Measurements from ENCODE around the gene FAM117A. TPM values are rescaled to one million over a fixed set of nuclear protein-coding genes. Genes with fewer than 3 reads are reported as not detected.
"Not testable (repeated sequence)": the region's sequence is repeated elsewhere in the genome, so short reads cannot be mapped to it uniquely, and the experiment has no call there.

FAM117A gene
- total RNA-seq, 1 donor from 2014 or later = 3.3 TPM

DNA sequence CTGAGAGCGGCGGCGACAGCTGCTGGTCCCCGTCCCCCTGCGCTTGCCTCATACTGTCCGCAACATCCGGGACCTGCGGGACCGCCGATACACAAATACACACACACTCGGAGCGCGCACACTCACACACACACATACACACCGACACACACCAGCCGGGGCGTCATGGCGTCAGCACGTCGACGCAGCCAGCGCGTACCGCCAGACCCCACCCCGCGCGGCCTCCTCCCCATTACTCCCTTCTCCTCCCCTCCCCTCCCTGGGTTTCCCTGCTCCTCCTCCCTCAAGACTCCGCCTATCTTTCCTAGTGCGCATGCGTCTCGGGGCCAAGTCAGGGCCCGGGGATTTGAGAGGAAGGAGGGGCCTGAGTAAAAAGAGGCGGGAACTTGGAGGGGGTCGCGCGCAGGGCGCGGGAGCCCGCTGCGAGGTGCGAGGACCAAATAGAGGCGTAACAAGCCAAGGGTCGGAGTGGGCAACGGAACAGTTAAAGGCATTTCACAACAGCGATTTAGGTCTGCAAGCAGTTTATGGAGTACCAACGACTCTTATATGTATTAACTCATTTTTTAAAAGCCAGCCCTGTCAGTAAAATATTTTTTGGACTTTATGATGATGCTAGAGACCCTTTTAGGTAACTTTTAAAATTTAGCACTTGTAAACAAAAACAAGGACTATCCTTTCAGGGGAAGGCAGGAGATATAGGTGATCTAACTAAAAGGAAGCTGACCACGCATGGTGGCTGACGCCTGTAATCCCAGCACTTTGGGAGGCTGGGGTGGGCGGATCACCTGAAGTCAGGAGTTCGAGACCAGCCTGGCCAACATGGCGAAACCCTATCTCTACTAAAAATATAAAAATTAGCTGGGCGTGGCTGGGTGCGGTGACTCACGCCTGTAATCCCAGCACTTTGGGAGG lies 85.7 kb downstream of the FAM117A start, which contains the start of gene SPOP:
Gene SPOP (minus strand): TSS at position 165 of the 915 bp plus-strand sequence. CDS start 55,287 bp downstream, outside the sequence.
- Mint-ChIP-seq H3K9me3 (ENCODE audit: low read depth) (no peaks in the 10 kb centered on the region), H3K36me3 (ENCODE audit: low read depth) (peaks cover 7% of the 10 kb centered on the region)

DNA sequence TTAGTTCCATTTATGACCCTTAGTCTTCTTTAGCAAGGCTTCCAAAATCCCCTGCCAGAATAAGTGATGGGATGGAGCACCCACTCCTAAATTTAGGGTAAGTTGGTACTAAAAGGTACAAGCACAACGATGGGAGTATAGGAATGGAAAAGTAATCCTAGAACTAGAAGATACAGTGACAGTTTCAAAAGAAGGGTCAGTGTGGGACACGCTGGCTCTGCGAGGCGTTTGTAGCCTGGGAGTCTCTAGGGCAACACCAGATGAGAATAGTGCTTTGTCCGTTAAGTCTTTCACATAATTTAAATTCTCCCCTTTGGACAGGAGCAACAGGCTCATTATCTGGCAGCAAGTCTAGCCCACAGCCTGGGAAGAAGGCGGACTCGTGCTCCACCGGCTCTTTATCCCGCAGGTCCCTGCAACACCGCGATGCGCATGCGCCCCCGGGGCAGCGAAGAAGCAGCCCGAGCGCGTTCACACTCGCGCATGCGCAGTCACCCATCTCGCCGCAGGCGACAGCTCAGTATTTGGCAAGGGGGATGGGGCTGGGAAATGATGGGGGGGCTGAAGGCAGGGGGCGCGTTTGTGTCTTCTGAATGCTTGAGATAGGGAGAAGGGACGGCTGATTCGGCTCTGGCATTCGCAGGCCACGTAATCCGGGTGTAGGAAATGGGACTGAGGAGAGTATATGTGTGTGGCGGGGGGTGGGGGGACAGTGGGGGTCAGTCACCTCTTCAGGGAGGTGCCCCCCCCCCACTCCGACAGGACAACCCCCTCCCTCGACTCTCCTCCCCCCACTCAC lies 86.6 kb downstream of the FAM117A start:
- peak; percentile 99 for DNase-seq (ENCODE audit: low spot score)
- TF ChIP-seq, protein P1, sequence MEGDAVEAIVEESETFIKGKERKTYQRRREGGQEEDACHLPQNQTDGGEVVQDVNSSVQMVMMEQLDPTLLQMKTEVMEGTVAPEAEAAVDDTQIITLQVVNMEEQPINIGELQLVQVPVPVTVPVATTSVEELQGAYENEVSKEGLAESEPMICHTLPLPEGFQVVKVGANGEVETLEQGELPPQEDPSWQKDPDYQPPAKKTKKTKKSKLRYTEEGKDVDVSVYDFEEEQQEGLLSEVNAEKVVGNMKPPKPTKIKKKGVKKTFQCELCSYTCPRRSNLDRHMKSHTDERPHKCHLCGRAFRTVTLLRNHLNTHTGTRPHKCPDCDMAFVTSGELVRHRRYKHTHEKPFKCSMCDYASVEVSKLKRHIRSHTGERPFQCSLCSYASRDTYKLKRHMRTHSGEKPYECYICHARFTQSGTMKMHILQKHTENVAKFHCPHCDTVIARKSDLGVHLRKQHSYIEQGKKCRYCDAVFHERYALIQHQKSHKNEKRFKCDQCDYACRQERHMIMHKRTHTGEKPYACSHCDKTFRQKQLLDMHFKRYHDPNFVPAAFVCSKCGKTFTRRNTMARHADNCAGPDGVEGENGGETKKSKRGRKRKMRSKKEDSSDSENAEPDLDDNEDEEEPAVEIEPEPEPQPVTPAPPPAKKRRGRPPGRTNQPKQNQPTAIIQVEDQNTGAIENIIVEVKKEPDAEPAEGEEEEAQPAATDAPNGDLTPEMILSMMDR (IDR thresholded peaks at IDR 0.05) = peak; percentile 33
- Mint-ChIP-seq H3K9me3 (ENCODE audit: low read depth) (no peaks in the 10 kb centered on the region), H3K27me3 (ENCODE audit: low read depth) (no peaks in the 10 kb centered on the region), H3K4me3 (ENCODE audit: unreplicated experiment) (peak overlapping the region; percentile 97), H3K27ac (ENCODE audit: unreplicated experiment) (peak overlapping the region; percentile 99), H3K4me1 (ENCODE audit: low read depth) (peaks cover 37% of the 10 kb centered on the region), H3K36me3 (ENCODE audit: low read depth) (peaks cover 7% of the 10 kb centered on the region)

More for the DNA sequence above, 85.7 kb downstream of the FAM117A start, which contains the start of gene SPOP:
- no peaks in the 10 kb centered on the region for H3K27me3 Mint-ChIP-seq (ENCODE audit: low read depth)
- peak within 1 kb of the TSS; percentile 97 for H3K4me3 Mint-ChIP-seq (ENCODE audit: unreplicated experiment)
- H3K27ac Mint-ChIP-seq (ENCODE audit: unreplicated experiment) = peak within 1 kb of the TSS; percentile 99
- H3K4me1 Mint-ChIP-seq (ENCODE audit: low read depth) = peaks cover 37% of the 10 kb centered on the region
- peak; percentile 100 for DNase-seq (ENCODE audit: low spot score)
- TF ChIP-seq, protein P1 (IDR thresholded peaks at IDR 0.05) = no peak

DNA sequence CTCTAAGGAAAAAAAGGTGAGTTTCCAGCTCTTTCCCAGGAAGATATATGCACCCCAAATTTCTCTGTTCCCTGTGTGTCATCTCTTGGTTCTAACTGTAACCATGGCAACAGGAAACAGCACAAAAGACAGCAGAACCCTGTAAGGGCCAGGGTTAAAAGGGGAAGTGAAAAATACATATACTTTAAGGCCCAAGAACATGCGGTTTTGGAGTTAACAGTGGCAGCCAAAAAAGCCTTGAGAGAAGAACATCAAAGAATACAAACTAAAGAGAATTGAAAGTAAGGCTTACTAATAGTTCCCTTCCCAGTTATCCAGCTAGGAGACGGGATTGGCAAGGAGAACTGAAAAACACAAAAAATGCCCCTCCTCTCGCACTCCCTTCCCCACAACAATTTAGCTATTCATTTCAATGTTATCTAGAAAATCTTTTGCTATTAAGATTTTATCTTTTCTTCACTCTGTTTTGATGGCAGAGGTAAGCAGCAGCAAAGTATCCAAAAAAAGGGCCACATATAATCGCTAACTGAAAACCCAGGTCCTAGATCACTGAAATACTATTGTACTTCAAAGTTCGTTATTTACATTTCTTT lies 87.6 kb downstream of the FAM117A start:
- H3K4me1 Mint-ChIP-seq (ENCODE audit: low read depth) = peaks cover 39% of the 10 kb centered on the region
- peaks cover 7% of the 10 kb centered on the region for H3K36me3 Mint-ChIP-seq (ENCODE audit: low read depth)
- H3K27me3 Mint-ChIP-seq (ENCODE audit: low read depth) = no peaks in the 10 kb centered on the region
- TF ChIP-seq, protein P1 (IDR thresholded peaks at IDR 0.05) = no peak
- peak overlapping the region; percentile 99 for H3K27ac Mint-ChIP-seq (ENCODE audit: unreplicated experiment)
- DNase-seq (ENCODE audit: low spot score) = no peak
- no peaks in the 10 kb centered on the region for H3K9me3 Mint-ChIP-seq (ENCODE audit: low read depth)
- peak overlapping the region; percentile 97 for H3K4me3 Mint-ChIP-seq (ENCODE audit: unreplicated experiment)

DNA sequence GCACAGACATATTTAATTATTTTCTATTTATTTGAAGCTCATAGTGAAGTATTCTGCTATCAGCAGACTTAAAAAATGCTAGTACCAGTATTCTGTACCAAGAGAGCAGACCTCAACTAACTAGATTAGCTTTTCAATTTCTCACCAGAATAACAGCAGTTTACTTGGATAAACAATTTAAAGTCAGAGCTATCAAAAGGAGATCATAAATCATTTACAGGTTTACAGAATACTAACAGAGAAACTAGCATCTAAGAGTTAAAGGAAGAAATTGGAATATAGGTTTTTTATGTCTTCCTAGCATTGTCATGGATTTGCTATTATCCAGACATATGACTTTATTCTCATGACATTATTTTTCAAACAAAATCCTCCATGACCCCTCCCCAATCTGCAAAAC lies 89.4 kb downstream of the FAM117A start:
- TF ChIP-seq, protein P1 (IDR thresholded peaks at IDR 0.05) = no peak
- Mint-ChIP-seq H3K27me3 (ENCODE audit: low read depth) (no peaks in the 10 kb centered on the region), H3K27ac (ENCODE audit: unreplicated experiment) (no peak overlapping the region), H3K9me3 (ENCODE audit: low read depth) (no peaks in the 10 kb centered on the region), H3K4me1 (ENCODE audit: low read depth) (peaks cover 54% of the 10 kb centered on the region), H3K36me3 (ENCODE audit: low read depth) (peaks cover 7% of the 10 kb centered on the region), H3K4me3 (ENCODE audit: unreplicated experiment) (no peak overlapping the region)
- no peak for DNase-seq (ENCODE audit: low spot score)

DNA sequence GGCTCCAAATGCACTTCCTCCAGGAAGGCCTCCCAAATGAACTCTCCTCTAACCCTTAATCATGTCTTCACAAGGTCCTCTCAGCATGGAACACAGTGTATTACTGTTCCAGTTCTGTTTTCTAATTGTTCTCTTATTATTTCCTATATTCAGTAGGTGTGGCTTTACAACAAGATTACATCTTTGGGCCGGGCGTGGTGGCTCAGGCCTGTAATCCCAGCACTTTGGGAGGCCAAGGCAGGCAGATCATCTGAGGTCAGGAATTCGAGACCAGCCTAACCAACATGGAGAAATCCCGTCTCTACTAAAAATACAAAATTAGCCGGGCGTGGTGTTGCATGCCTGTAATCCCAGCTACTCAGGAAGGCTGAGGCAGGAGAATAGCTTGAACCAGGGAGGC lies 90.3 kb downstream of the FAM117A start:
- H3K9me3 Mint-ChIP-seq (ENCODE audit: low read depth); H3K27me3 Mint-ChIP-seq (ENCODE audit: low read depth); H3K27ac Mint-ChIP-seq (ENCODE audit: unreplicated experiment); H3K4me3 Mint-ChIP-seq (ENCODE audit: unreplicated experiment); H3K36me3 Mint-ChIP-seq (ENCODE audit: low read depth): not testable (repeated sequence)
- DNase-seq (ENCODE audit: low spot score) = peak; percentile 12
- H3K4me1 Mint-ChIP-seq (ENCODE audit: low read depth) = peaks cover 54% of the 10 kb centered on the region

All from chondrocyte (in vitro differentiated cells).